CD4-positive, alpha-beta T cell treated with Interleukin-15 for 1 hour (primary cell): Measurements from ENCODE around the gene PPP1R1A.

Source experiments
- DNase-seq: peaks from one replicate; pipeline ENCODE4 v3.0.0-alpha.2; 2020

Gene PPP1R1A

GRCh38 chr12:54588110-54588889, at the start of gene PPP1R1A:
PPP1R1A (minus strand) TSS chr12:54588659; CDS start chr12:54588488, 171 bp downstream.
- no peak for DNase-seq

GRCh38 chr12:54634795-54635194, 46.3 kb upstream of the PPP1R1A start, which contains the start of gene LACRT:
LACRT (minus strand) TSS chr12:54634895; CDS start chr12:54634841, 54 bp downstream.
- DNase-seq, result no peak

- no peak for DNase-seq
Observed at GRCh38 chr12:54631988-54632728, 43.7 kb upstream of the PPP1R1A start.

- no peak for DNase-seq
Observed at GRCh38 chr12:54631551-54631950, 43.1 kb upstream of the PPP1R1A start.

- DNase-seq, result no peak
Observed at GRCh38 chr12:54629925-54630324, 41.5 kb upstream of the PPP1R1A start.

- no peak for DNase-seq
Observed at GRCh38 chr12:54628186-54628846, 39.9 kb upstream of the PPP1R1A start.

GRCh38 chr12:54627304-54627703, 38.8 kb upstream of the PPP1R1A start:
- DNase-seq, result no peak

- DNase-seq, result no peak
Observed at GRCh38 chr12:54625598-54625997, 37.1 kb upstream of the PPP1R1A start.

- no peak for DNase-seq
Observed at GRCh38 chr12:54624315-54625279, 36.1 kb upstream of the PPP1R1A start.

- no peak for DNase-seq
Observed at GRCh38 chr12:54622463-54623183, 34.2 kb upstream of the PPP1R1A start.

GRCh38 chr12:54616933-54617680, 28.6 kb upstream of the PPP1R1A start:
- no peak for DNase-seq

GRCh38 chr12:54612225-54612750, 23.8 kb upstream of the PPP1R1A start:
- DNase-seq, result no peak

GRCh38 chr12:54611715-54612149, 23.3 kb upstream of the PPP1R1A start:
- no peak for DNase-seq

GRCh38 chr12:54608769-54609168, 20.3 kb upstream of the PPP1R1A start:
- DNase-seq, result no peak

- DNase-seq, result no peak
Observed at GRCh38 chr12:54608156-54608555, 19.7 kb upstream of the PPP1R1A start.

GRCh38 chr12:54606556-54606955, 18.1 kb upstream of the PPP1R1A start:
- DNase-seq, result no peak

- no peak for DNase-seq
Observed at GRCh38 chr12:54605138-54605970, 16.9 kb upstream of the PPP1R1A start.

GRCh38 chr12:54604436-54604835, 16.0 kb upstream of the PPP1R1A start:
- DNase-seq, result no peak

- no peak for DNase-seq
Observed at GRCh38 chr12:54603872-54604271, 15.4 kb upstream of the PPP1R1A start.
